ENCODE results near the gene COQ7. TPM values are rescaled to one million over a fixed set of nuclear protein-coding genes. Genes with fewer than 3 reads are reported as not detected.

COQ7 gene
- total and polyA plus RNA-seq, 2 experiments from 2014 or later: 36.2 to 38.5 TPM

DNA sequence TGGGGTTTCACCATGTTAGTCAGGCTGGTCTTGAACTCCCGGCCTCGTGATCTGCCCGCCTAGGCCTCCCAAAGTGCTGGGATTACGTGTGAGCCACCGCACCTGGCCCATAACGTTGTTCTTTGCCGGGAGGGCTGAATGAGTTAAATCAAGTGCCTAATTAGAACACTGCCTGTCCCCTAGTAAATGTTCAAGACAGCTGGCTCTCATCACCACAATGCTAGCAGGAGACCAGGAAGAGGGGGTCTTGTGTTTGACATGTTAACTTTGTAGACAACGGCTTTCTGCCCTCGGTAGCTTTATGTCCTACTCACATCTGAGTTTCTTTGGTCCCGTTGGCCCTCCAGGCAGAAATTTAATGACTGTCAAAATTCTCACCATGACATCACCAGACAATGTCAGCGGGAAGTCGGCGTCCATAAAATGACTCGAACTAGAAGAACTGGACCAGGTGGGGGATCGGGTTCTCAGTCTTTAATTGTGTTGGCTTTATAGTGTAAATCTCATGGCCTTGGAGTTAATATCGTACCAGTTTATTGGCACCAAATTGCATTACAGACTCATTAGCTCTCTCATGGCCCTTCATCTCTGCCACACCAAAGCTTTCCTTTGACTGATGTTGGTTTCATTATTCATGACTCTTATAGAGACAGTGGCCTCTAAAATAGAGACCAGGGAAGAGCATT is 34.9 kb downstream of the COQ7 start:
- no peak overlapping the region for H3K27ac ChIP-seq
- H3K36me3 ChIP-seq: no peaks in the 10 kb centered on the region
- H3K4me1 ChIP-seq (ENCODE audit: low read depth): no peaks in the 10 kb centered on the region
- H3K4me3 ChIP-seq: no peak overlapping the region
- no peaks in the 10 kb centered on the region for H3K27me3 ChIP-seq
- DNase-seq (ENCODE audit: low read depth in 1 of 2, low spot score in 1 of 2): no peak
- TF ChIP-seq, protein P1, sequence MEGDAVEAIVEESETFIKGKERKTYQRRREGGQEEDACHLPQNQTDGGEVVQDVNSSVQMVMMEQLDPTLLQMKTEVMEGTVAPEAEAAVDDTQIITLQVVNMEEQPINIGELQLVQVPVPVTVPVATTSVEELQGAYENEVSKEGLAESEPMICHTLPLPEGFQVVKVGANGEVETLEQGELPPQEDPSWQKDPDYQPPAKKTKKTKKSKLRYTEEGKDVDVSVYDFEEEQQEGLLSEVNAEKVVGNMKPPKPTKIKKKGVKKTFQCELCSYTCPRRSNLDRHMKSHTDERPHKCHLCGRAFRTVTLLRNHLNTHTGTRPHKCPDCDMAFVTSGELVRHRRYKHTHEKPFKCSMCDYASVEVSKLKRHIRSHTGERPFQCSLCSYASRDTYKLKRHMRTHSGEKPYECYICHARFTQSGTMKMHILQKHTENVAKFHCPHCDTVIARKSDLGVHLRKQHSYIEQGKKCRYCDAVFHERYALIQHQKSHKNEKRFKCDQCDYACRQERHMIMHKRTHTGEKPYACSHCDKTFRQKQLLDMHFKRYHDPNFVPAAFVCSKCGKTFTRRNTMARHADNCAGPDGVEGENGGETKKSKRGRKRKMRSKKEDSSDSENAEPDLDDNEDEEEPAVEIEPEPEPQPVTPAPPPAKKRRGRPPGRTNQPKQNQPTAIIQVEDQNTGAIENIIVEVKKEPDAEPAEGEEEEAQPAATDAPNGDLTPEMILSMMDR (IDR thresholded peaks at IDR 0.05; ENCODE audit: low read depth, low read length): no peak
- H3K9me3 ChIP-seq (ENCODE audit: low read depth): no peaks in the 10 kb centered on the region

DNA sequence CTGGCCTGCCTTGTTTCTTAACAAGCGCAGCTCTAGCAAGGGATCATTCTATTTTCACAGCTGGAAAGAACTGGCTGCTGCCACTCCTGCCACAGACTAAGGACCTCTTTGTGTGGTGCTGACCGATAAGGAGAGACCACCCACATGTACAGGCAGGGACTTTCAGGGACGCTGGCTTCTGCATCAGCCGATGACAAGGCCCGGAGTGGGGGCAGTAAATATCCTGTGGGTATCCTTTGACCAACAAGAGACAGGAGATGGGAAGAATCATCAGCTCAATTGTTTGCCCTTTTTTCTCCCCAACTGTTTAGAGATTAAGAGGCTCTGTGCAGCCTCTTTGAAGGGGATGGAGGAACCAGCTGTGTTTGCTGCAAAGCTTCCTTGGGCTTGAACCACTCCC is 37.2 kb downstream of the COQ7 start:
- no peak for DNase-seq (ENCODE audit: low read depth in 1 of 2, low spot score in 1 of 2)
- H3K27me3 ChIP-seq: no peaks in the 10 kb centered on the region
- no peaks in the 10 kb centered on the region for H3K4me1 ChIP-seq (ENCODE audit: low read depth)
- TF ChIP-seq, protein P1 (IDR thresholded peaks at IDR 0.05; ENCODE audit: low read depth, low read length): no peak
- no peak overlapping the region for H3K27ac ChIP-seq
- no peaks in the 10 kb centered on the region for H3K36me3 ChIP-seq
- no peak overlapping the region for H3K4me3 ChIP-seq
- H3K9me3 ChIP-seq (ENCODE audit: low read depth): no peaks in the 10 kb centered on the region

DNA sequence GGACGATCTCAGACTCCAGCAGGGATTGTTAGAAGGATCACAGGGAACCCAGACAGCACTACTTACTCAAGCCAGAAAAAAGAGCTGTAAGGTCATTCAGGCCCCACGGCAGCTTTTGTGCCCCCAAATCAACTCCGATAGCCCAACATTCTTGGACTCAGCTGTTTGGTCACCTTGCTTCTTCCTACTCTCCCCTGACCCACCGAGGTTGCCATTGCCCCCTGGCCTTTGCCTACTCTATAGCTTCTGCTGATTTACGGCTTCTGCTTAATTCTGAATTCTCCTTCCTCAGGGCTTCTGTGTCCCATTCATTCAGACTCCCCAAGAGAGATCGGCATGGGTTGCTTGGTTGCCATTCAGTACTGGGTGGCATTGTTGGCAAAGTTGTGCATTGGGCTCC is 37.7 kb downstream of the COQ7 start:
- Histone ChIP-seq H3K4me1 (ENCODE audit: low read depth) (no peaks in the 10 kb centered on the region), H3K9me3 (ENCODE audit: low read depth) (no peaks in the 10 kb centered on the region), H3K27me3 (no peaks in the 10 kb centered on the region), H3K27ac (no peak overlapping the region), H3K4me3 (no peak overlapping the region), H3K36me3 (no peaks in the 10 kb centered on the region)
- no peak for DNase-seq (ENCODE audit: low read depth in 1 of 2, low spot score in 1 of 2)
- TF ChIP-seq, protein P1 (IDR thresholded peaks at IDR 0.05; ENCODE audit: low read depth, low read length): no peak

DNA sequence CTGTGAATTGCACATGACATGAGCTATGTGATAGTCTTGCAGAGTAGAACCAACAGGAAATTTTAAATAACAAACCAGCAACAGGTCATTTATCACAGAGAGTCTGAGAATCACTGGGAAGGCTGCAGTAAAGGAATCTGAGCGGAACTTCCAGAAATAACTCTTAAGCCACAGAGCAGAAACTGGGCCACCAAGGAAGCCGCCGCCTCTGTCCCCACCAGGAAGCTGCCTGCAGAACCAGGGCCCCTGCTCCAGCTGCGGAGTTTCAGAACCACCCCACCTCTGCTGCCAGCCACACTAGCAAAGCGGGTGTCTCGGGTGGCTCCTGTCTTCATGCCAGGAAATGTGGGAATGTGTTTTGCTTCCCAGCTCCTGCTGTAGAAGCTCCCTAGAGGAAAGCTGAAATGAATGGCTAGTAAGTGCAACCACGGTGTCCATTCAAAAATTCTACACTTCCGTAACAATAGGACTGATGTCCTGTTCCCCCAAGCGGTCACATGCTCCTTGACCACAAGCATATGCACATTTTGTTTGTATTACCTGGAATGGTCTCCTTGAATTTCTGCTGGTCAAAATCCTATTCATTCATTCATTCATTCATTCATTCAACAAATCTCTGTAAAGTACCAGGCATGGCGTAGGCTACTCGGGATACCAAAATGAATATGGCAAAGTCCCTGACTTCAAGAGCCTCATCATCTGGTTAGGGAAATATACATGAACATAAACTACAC is 38.6 kb downstream of the COQ7 start:
- no peak overlapping the region for H3K27ac ChIP-seq
- H3K4me1 ChIP-seq (ENCODE audit: low read depth): no peaks in the 10 kb centered on the region
- no peak for DNase-seq (ENCODE audit: low read depth in 1 of 2, low spot score in 1 of 2)
- H3K36me3 ChIP-seq: no peaks in the 10 kb centered on the region
- TF ChIP-seq, protein P1 (IDR thresholded peaks at IDR 0.05; ENCODE audit: low read depth, low read length): no peak
- H3K27me3 ChIP-seq: no peaks in the 10 kb centered on the region
- H3K4me3 ChIP-seq: no peak overlapping the region
- no peaks in the 10 kb centered on the region for H3K9me3 ChIP-seq (ENCODE audit: low read depth)

DNA sequence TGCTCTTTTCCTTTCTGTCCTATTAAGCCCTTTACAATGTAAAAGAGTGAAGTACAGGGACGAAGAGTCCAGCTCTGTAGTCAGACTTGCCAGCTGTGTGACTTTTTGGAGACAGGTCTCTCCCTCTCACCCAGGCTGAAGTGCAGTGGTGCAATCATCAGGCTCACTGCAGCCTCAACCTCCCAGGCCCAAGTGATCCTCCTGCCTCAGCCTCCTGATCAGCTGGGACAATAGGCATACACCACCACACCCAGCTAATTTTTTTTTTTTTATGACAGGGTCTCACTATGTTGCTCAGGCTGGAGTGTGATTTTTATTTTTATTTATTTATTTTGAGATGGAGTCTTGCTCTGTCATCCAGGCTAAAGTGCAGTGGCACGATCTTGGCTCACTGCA is 39.2 kb downstream of the COQ7 start:
- Histone ChIP-seq H3K27me3 (no peaks in the 10 kb centered on the region), H3K4me3 (no peak overlapping the region), H3K4me1 (ENCODE audit: low read depth) (no peaks in the 10 kb centered on the region), H3K36me3 (no peaks in the 10 kb centered on the region), H3K9me3 (ENCODE audit: low read depth) (no peaks in the 10 kb centered on the region), H3K27ac (no peak overlapping the region)
- TF ChIP-seq, protein P1 (IDR thresholded peaks at IDR 0.05; ENCODE audit: low read depth, low read length): no peak
- DNase-seq (ENCODE audit: low read depth in 1 of 2, low spot score in 1 of 2): no peak

Measured in cardiac muscle cell (in vitro differentiated cells and primary cell).